Right ventricle myocardium inferior (tissue), 1 donor: ENCODE measurements around the gene TRANK1. TPM values are rescaled to one million over a fixed set of nuclear protein-coding genes. Genes with fewer than 3 reads are reported as not detected.
A peak's percentile ranks its signal among the peaks of the same experiment; 100 is the strongest.

Experiments used
- ATAC-seq: fragments of 200-7000 bp; cut with Tn5 transposase; one replicate; pipeline ENCODE4 v1.9.1; 2020; ENCODE audit warnings: mild to moderate bottlenecking, moderate library complexity
- DNase-seq: peaks from one replicate; pipeline ENCODE4 v3.0.0; 2021; ENCODE audit errors: missing footprints
- intact Hi-C: fragments of 100-400 bp; cut with DNase I; formaldehyde crosslinking; loops from one replicate; pipeline ENCODE4 v1.11.0; 2022
- total RNA-seq: library from RNA; stranded (reverse); fragmentation: NEBNext Ultra II Directional; extraction: Animal tissue kit (Norgen Biotek cat#: 25700); gene quantifications from one replicate; pipeline ENCODE4 v1.2.1, GENCODE V29; 2021
- donor health status: DM: no; HTN: yes; CAD: no; lungs with severe emphysema.

Gene TRANK1
- total RNA-seq, 1 donor from 2014 or later, result 5.7 TPM

- intact Hi-C loops, result no loop called here
- DNase-seq (no peak), ATAC-seq (peak; percentile 76)
These were observed 157.6 kb downstream of the TRANK1 start for GRCh38 chr3:36786921-36787890.

- no peak for DNase-seq
- no peak for ATAC-seq
- intact Hi-C loops, result loop anchor here (5.0 kb wide), 1 partner anchor 47 kb away; no protein-coding TSS in a partner anchor
These were observed 160.7 kb downstream of the TRANK1 start for GRCh38 chr3:36784138-36784635.

DNA sequence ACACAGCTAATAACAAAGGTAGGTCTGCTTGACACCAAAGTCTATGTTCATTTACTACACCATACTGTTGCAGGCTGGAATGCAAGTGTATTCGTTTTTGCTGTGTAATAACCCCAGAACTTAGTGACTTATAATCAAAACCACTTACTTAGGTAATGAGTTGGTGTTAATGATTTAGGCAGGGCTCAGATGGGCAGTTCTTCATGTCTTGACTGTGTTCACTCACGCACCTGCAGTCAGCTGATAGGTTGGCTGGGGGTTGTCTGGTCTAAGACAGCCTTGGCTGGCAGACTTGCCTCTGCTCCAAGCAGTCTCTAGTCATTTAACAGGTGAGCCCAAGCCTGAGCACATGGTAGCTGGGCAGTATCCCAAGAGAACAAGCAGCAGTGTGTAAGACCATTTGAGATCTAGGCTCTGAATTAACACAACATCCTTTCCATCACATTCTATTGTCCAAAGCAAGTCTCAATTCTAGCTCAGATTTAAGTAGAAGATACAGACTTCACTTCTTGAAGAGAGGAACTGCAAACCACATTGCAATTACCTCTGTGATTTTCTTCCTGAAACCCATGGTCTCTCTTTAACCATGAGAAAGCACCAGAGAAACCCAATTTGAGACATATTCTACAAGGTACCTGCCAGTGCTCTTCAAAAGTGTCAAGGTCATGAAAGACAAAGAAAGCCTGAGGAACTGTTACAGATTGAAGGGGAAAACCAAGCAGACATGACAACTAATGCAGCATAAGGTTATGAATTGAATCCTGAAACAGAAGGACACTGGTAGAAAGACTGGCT is 167.2 kb downstream of the TRANK1 start:
- ATAC-seq (no peak), DNase-seq (no peak)
- intact Hi-C loops, result no loop called here

Other genes starting within 250 kb of the TRANK1 start
- 0.41 TPM for gene DCLK3, start 180.5 kb downstream of the TRANK1 start, total RNA-seq
- 19.8 TPM for gene EPM2AIP1, start 48.1 kb upstream of the TRANK1 start, total RNA-seq
- 49.3 TPM for gene MLH1, start 48.5 kb upstream of the TRANK1 start, total RNA-seq
- 146 TPM for gene LRRFIP2, start 229.5 kb upstream of the TRANK1 start, total RNA-seq